HG03521 (cell line): Measurements from ENCODE around the gene RTL10.
A peak's percentile ranks its signal among the peaks of the same experiment; 100 is the strongest.

Source experiments
- ATAC-seq: cut with Tn5 transposase; IDR thresholded peaks from one replicate; pipeline ENCODE4 v1.9.1; 2021; ENCODE audit warnings: mild to moderate bottlenecking, moderate library complexity; ENCODE audit not compliant: unreplicated experiment

RTL10 gene, protein sequence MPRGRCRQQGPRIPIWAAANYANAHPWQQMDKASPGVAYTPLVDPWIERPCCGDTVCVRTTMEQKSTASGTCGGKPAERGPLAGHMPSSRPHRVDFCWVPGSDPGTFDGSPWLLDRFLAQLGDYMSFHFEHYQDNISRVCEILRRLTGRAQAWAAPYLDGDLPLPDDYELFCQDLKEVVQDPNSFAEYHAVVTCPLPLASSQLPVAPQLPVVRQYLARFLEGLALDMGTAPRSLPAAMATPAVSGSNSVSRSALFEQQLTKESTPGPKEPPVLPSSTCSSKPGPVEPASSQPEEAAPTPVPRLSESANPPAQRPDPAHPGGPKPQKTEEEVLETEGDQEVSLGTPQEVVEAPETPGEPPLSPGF

GRCh38 chr22:19854778-19855503, at the start of gene RTL10, which contains the start of gene GNB1L:
Gene RTL10 (minus strand): TSS chr22:19854874. CDS start chr22:19852261, 2,613 bp downstream.
Gene GNB1L (minus strand): TSS chr22:19854874. CDS start chr22:19821355, 33,519 bp downstream.
- ATAC-seq, result peak; percentile 91

GRCh38 chr22:19904174-19904856, 49.6 kb upstream of the RTL10 start:
- no peak for ATAC-seq

GRCh38 chr22:19903513-19903912, 48.8 kb upstream of the RTL10 start:
- ATAC-seq, result no peak

DNA sequence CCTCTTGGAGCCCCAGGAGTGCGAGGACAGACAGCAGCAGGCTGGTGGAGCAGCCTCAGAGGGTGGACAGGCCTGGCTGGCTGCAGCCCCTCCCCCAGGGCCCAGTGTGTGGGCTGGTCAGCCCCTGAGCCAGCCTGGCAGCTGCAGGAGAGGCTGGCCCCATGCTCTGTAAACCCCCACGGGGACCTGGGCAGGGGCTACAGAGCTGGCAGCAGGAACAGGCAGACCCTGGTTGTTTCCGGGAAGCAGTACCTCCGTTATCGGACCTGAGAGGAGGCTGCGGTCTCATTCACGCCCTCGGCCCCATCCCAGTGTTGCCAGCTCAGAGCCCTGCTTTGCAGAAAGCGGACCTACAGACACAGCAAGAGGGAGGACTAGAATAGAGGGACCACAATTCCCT, 48.4 kb upstream of the RTL10 start:
- no peak for ATAC-seq

DNA sequence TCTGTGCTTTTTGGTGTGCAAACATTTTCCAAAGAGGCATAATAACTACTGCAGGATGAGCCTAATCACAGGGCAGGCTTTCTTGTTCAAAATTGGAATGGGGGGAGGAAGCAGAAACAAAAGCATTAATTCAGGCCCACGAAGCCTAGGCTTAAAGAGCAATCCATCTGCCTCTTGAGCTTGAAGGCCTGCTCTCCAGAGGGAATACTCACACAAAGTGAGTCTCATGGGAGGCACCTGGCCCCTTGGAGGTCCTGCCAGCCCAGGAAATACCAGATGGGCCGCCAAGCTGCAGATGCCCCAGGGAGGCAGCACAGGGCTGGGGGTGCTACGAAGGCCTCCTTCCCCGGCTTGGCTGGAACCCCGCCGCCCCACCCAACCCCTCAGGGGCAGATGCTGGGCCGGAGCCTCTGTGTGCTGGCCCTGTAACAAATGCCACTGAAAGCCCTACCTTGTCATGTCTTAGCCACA, 47.6 kb upstream of the RTL10 start:
- ATAC-seq, result no peak

DNA sequence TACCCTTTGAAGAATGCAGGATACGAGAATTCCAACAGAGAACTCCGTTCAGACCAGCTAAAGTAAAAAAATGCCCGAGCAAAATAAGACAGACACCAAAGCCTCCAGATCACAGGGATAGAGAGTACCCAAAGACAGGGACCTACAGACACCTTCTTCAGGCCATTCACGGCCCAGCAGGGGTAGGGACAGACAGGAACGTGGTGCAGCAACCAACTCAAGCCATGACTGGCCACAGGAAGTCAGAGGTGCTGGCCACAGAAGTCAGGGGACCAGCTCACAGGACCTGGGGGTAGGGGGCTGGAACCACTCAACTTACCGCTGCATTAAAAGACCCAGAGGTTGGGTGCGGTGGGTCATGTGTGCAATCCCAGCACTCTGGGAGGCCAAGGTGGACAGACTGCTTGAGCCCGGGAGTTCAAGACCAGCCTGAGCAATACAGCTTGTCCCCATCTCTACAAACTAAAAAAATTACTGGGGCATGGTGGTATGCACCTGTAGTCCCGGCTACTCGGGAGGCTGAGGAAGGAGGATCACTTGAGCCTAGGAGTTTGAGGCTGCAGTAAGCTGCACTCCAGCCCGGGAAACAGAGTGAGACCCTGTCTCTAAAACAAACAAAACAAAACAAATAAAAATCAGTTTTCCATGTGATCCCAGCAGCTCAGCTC, 47.0 kb upstream of the RTL10 start:
- ATAC-seq, result no peak

- ATAC-seq, result no peak
Observed at GRCh38 chr22:19900707-19901436, 46.2 kb upstream of the RTL10 start.

DNA sequence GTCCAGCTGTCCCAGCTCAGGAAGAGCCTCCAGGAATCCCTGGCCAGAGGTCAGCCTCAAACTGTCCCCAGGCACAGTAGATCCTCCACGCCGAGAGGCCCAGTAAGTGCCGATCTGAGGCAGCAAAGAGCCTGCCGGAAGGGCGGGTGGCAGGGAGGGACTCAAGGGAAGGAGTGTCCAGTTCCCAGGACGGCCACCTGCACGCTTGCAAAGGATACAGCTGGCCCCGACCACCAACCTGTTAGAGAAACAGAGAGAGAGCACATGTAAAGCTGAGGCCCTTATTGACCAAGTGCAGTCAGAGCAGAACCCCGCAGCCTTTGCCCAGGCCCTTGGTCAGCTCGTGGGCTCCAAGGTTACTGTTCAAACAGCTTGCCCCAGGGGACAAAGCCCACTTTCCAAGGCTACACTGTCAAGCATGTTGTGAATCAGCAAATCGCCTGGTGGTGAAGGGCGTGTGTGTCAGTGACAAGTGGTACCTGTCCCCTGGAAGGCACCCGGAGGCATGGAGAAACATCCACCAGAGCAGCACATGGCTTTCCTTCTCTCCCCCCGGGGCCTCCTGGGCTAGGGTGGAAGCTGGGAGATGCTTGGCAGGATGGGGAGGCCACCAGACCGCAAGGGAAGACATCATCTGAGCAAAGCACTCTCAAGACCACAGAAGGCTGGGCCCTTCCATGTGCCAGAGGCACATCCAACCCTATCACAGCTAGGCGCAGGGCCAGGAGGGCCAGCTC, 44.3 kb upstream of the RTL10 start:
- no peak for ATAC-seq

DNA sequence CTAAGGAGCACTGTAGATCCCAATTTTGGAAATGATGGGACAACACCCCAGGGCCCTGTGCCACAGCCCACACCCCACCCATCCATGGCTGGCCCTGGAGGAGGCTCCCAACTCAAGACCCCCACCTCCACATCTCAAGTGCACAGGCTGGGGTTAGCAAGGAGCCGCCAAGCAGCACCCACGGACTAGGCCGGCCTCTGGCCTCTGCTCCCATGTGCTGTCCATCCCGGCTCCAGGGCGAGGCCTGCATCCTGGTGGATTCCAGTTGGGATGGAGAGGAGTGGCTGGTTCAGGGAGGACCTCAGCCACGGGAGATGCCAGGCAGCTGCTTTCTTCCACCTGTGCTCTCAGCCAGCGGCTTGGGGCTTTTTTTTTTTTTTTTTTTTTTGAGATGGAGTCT, 43.5 kb upstream of the RTL10 start:
- no peak for ATAC-seq

- no peak for ATAC-seq
Observed at GRCh38 chr22:19897726-19898125, 43.1 kb upstream of the RTL10 start.

- no peak for ATAC-seq
Observed at GRCh38 chr22:19896665-19897355, 42.1 kb upstream of the RTL10 start.

DNA sequence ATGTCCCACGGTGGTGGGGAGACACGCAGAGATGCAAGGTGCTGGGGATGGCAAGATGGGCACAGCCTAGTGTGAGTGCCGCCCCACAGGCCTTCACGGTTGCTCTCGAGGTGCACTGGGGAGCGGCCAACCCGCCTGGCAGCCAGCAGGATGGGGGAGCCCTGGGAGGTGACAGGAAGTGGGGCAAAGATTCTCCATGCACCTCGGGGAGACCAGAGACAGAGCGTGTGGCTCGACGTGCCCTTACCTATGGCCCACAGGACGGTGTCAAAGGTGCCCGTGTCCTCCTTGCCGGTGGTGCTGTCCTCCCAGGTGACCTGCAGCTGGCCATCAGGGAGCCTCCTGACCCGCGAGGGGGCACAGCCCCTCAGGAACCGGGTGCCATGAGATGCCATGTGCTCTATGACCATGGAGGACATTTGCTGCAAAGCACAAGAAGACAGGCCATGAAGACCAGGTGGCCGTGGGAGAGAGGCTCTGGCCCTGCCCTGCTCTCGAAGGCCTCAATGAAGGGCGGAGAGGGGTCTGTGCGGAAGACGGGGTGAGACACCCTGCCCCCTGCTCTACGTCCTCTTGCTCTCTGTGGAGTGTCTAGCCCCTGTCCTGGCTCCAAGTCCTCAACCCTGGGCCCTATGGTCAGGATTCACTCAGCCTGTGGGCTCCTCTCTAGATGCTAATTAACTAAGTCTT, 40.6 kb upstream of the RTL10 start:
- no peak for ATAC-seq

GRCh38 chr22:19893363-19893762, 38.7 kb upstream of the RTL10 start:
- ATAC-seq, result no peak

DNA sequence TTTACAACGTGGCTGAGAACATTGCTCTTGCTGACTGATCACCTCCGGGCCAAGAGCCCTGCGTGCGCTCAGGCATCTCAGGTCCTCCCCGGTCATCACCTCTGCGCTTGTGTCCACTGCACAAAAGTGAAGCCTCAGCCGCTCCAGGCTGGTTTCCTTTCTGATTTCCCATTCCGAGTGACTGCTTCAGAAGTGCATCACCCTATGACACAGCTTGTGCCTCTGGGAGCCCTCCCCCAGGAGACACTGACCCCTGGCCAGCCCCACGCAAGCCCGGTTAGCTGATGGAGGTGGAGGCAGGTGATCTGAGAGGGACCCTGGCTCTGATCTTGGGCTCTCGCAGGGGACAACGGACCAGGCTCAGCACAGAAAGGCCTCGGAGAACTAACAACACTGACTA, 38.3 kb upstream of the RTL10 start:
- ATAC-seq, result no peak

DNA sequence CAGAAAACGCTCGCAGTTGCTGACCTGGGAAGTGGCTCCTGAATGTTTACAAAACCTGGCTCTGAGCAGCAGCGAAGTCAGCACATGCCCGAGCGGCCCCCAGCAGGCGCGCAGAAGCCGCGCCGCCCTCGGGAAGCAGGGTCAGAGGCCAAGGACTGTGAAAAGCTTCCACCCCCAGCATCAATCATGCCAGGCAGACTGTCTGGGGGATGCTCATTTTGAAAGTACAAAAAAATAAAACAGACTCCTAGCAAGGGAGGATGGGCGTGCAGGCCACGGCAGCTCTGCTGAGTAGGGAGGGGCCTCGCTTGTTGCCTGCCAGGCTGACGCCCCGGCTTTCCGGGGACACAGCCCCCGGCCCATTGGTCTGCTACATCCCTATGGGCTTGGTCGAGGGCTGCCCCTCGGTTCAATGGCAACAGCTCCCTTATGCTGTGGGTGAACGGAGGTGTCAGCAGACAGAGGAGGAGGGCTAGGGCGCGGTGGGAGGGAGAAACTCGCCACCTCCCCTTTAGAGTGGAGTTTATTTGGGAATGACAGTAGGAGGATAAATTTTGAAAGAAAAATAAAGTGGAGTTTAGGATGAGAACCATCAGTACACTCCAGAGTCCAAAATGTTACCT, 37.7 kb upstream of the RTL10 start:
- ATAC-seq, result no peak

GRCh38 chr22:19891317-19892256, 36.9 kb upstream of the RTL10 start:
- ATAC-seq, result no peak
